ENCODE measurements around the gene CALML5. TPM values are rescaled to one million over a fixed set of nuclear protein-coding genes. Genes with fewer than 3 reads are reported as not detected.

Gene CALML5
- not detected in 2 replicates for total RNA-seq (2014; rRNA removed; shearing (Covaris generic))

GRCh38 chr10:5499493-5500140 lies at the start of gene CALML5:
Gene CALML5, minus strand, starts transcription at chr10:5499570. Its CDS starts 132 bp downstream, at chr10:5499438.
- no peak for DNase-seq (ENCODE audit: low read depth)

GRCh38 chr10:5547931-5548660 lies 48.7 kb upstream of the CALML5 start:
- peak; percentile 54 for DNase-seq (ENCODE audit: low read depth)

- no peak for DNase-seq (ENCODE audit: low read depth)
Observed at GRCh38 chr10:5547681-5547930, 48.2 kb upstream of the CALML5 start.

GRCh38 chr10:5546891-5547680 lies 47.7 kb upstream of the CALML5 start:
- peak; percentile 89 for DNase-seq (ENCODE audit: low read depth)

- DNase-seq (ENCODE audit: low read depth) = peak; percentile 88
Observed at GRCh38 chr10:5545778-5546710, 46.7 kb upstream of the CALML5 start.

- no peak for DNase-seq (ENCODE audit: low read depth)
Observed at GRCh38 chr10:5545426-5545777, 46.0 kb upstream of the CALML5 start.

- no peak for DNase-seq (ENCODE audit: low read depth)
Observed at GRCh38 chr10:5545011-5545410, 45.6 kb upstream of the CALML5 start.

GRCh38 chr10:5544216-5544805 lies 44.9 kb upstream of the CALML5 start:
- DNase-seq (ENCODE audit: low read depth) = no peak

GRCh38 chr10:5543623-5544022 lies 44.3 kb upstream of the CALML5 start:
- no peak for DNase-seq (ENCODE audit: low read depth)

- DNase-seq (ENCODE audit: low read depth) = no peak
Observed at GRCh38 chr10:5542100-5542499, 42.7 kb upstream of the CALML5 start.

- no peak for DNase-seq (ENCODE audit: low read depth)
Observed at GRCh38 chr10:5540891-5541290, 41.5 kb upstream of the CALML5 start.

- no peak for DNase-seq (ENCODE audit: low read depth)
Observed at GRCh38 chr10:5540080-5540479, 40.7 kb upstream of the CALML5 start.

- no peak for DNase-seq (ENCODE audit: low read depth)
Observed at GRCh38 chr10:5538892-5539651, 39.7 kb upstream of the CALML5 start.

- DNase-seq (ENCODE audit: low read depth) = peak; percentile 72
Observed at GRCh38 chr10:5538446-5538845, 39.1 kb upstream of the CALML5 start.

GRCh38 chr10:5537684-5538083 lies 38.3 kb upstream of the CALML5 start:
- DNase-seq (ENCODE audit: low read depth) = no peak

- no peak for DNase-seq (ENCODE audit: low read depth)
Observed at GRCh38 chr10:5536486-5537081, 37.2 kb upstream of the CALML5 start.

GRCh38 chr10:5534880-5535856 lies 35.8 kb upstream of the CALML5 start:
- no peak for DNase-seq (ENCODE audit: low read depth)

GRCh38 chr10:5534051-5534821 lies 34.9 kb upstream of the CALML5 start:
- DNase-seq (ENCODE audit: low read depth) = no peak

Measured in M059J (cell line).